K562 (cell line): ENCODE data around the gene DKKL1.

ENCODE experiments used
- CTCF ChIP-seq, 3 experiments: IDR thresholded peaks in 2 of 3; conservative IDR thresholded peaks in 1 of 3; 2 replicates each; pipeline ENCODE4 v1.5.1; 2011 to 2012; ENCODE audit warnings: low read length in 3 of 3, mild to moderate bottlenecking in 3 of 3, control low read depth in 2 of 3, improper control_type of control experiment in 1 of 3, inconsistent platforms in 1 of 3, low read depth in 1 of 3, mixed read lengths in 1 of 3, moderate library complexity in 1 of 3; ENCODE audit not compliant: insufficient read depth in 2 of 3
- ZNF282 ChIP-seq: sonication (generic); formaldehyde crosslinking; IDR thresholded peaks from 2 replicates; pipeline ENCODE4 v1.8.1; 2023; ENCODE audit warnings: missing genetic modification reagents
- ZNF76 ChIP-seq: fragments of 250-450 bp; sonication (Bioruptor Pico); IDR thresholded peaks from 2 replicates; pipeline ENCODE4 v1.4.0; 2020; ENCODE audit warnings: mild to moderate bottlenecking, moderate library complexity, borderline replicate concordance
- TF ChIP-seq, protein P1 (sequence below): fragments of 250-450 bp; sonication (Bioruptor Pico); IDR thresholded peaks from 2 replicates; pipeline ENCODE4 v1.8.0; 2022; ENCODE audit warnings: moderate library complexity, mild to moderate bottlenecking, inconsistent platforms

DNA sequence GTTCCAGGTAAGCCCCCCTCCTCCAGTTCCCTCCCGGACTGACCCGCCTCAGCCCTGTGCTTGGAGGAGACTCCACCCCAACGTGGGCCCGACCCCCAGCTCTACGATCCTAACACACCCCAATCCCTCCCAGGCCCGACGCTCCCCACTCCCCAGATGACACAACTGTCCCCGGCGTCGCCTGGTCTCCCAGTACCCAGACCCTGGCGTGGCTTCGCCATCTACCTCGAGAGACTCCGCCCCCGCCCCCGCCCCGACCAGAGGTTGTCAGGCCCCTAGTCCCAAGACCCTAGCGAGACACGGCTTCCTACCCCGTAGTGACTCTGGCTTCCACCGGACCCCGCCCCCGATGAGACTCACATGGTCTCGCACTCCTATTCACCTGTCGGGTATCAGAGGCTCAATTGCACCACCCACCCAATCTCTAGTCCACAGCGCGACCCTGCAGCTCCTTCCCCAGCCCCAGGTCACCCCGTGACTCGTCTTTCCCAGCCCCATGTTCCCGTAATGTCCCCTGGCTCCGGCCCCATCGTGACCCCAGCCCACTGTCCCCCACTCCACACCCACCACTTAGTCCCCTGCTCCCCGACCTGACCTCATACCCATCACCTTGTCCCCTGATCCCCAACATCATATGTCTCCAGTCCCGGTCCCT is 25.5 kb upstream of the DKKL1 start:
- no peak for TF ChIP-seq CTCF (IDR thresholded peaks at IDR 0.05 in 2 of 3, conservative IDR thresholded peaks at IDR 0.05 in 1 of 3; ENCODE audit: insufficient read depth in 2 of 3, low read depth in 1 of 3, low read length in 3 of 3)
- TF ChIP-seq, protein P1, sequence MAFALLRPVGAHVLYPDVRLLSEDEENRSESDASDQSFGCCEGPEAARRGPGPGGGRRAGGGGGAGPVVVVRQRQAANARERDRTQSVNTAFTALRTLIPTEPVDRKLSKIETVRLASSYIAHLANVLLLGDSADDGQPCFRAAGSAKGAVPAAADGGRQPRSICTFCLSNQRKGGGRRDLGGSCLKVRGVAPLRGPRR, result no peak
- TF ChIP-seq ZNF282 (CRISPR knock-in tag), result no peak
- TF ChIP-seq ZNF76 (CRISPR knock-in tag), result no peak
